LNCaP clone FGC (cell line): Measurements from ENCODE around the gene ABCC11.

Experiments used
- DNase-seq: peaks from one replicate; pipeline ENCODE4 v3.0.0-alpha.2; 2011; ENCODE audit warnings: low read depth
- H3K4me3 ChIP-seq: 2 replicates; pipeline ENCODE4 v1.5.1; 2011; ENCODE audit warnings: mild to moderate bottlenecking, low read depth, low read length, control low read depth
- TF ChIP-seq, protein P1 (sequence below): IDR thresholded peaks from 2 replicates; pipeline ENCODE4 v1.5.1; 2012; ENCODE audit warnings: mild to moderate bottlenecking; ENCODE audit not compliant: control insufficient read depth, insufficient read depth; ENCODE audit errors: extremely low read depth

ABCC11 gene

DNA sequence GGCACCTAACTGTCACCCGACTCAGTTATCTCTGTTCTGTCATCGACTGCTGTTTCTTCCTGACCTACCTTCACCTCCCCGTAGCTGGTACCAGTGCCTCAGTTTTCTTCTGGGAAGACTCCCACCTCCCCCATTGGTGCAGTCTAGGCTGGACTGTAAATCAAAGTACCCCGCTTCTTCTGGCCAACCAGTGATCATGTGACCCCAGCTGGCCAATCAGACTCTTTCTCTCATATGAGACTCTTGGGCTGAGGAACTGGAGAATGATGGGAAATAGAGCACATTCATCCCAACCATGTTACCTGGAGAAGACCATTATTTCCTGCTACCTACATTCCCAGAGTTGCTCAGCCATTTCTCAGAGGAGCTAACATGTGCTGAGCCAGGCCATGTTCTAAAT lies 23.8 kb downstream of the ABCC11 start:
- TF ChIP-seq, protein P1, sequence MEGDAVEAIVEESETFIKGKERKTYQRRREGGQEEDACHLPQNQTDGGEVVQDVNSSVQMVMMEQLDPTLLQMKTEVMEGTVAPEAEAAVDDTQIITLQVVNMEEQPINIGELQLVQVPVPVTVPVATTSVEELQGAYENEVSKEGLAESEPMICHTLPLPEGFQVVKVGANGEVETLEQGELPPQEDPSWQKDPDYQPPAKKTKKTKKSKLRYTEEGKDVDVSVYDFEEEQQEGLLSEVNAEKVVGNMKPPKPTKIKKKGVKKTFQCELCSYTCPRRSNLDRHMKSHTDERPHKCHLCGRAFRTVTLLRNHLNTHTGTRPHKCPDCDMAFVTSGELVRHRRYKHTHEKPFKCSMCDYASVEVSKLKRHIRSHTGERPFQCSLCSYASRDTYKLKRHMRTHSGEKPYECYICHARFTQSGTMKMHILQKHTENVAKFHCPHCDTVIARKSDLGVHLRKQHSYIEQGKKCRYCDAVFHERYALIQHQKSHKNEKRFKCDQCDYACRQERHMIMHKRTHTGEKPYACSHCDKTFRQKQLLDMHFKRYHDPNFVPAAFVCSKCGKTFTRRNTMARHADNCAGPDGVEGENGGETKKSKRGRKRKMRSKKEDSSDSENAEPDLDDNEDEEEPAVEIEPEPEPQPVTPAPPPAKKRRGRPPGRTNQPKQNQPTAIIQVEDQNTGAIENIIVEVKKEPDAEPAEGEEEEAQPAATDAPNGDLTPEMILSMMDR = no peak
- no peak overlapping the region for H3K4me3 ChIP-seq
- DNase-seq = no peak

DNA sequence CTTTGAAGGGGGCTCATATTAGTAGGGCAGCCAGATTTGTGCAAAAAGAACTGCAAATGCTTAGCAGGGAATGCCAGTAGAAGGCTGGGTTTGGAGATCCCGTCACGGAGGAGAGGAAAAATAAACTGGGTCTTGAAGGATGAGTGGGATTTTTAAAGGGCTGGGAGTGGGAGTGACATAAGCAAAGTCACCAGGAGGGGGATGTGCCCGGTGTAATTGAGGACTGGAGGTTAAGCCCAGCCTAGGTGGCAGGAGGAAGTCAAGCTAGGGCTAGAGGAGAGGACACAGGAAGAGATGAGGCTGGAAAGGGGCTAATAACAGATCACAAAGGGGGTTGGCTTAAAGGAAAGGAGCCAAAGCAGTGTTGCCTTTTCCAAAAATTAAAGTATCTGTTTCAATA lies 26.4 kb downstream of the ABCC11 start:
- TF ChIP-seq, protein P1 = no peak
- no peak overlapping the region for H3K4me3 ChIP-seq
- DNase-seq = no peak

DNA sequence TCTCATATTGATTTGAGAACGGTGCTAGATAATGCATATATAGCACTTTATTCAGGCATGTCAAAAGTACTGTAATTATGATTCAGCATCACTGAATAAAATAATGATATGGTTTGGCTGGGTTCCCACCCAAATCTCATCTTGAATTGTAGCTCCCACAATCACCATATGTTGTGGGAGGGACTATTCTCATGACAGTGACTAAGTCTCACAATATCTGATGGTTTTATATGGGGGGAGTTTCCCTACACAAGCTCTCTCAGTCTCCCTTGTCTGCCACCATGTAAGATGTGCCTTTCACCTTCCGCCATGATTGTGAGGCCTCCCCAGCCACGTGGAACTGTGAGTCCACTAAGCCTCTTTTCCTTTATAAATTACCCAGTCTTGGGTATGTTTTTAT lies 28.9 kb downstream of the ABCC11 start:
- TF ChIP-seq, protein P1 = no peak
- DNase-seq = no peak
- H3K4me3 ChIP-seq = no peak overlapping the region

DNA sequence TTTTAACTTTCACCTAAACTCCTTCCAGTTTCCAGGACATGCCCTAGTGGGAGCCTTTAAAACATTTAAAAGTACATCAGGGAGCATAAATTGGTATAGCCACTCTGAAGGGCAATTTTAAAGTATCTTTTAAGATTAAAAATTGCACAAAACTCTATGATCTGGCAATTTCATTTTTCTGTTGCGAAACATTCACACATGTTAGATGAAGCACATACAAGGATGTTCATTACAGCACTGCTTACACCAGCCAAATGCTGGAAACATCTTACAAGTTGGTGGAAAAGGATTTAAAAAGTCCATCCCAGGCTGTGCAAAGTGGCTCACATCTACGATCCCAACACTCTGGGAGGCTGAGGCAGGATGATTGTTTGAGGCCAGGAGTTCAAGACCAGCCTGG lies 29.6 kb downstream of the ABCC11 start:
- TF ChIP-seq, protein P1 = no peak
- no peak for DNase-seq
- H3K4me3 ChIP-seq = no peak overlapping the region

DNA sequence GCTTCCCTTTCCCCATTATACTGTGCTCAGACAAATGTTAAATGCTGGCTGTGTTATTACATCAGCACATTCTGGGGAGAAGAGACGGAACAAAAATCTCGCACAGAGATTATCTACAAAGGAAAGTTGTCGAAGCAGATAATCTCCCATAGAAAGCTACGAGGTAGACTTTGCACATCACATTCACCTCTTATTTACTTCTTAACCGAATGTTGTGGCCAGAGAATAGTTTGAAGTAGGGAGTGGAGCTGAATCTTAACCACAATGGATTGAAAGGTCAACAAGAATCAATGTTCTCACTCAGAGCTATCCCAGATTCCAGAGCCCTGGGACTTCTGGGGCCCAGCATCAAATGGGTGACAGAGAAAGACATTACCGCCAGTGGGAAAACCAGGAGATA lies 31.6 kb downstream of the ABCC11 start:
- DNase-seq = no peak
- TF ChIP-seq, protein P1 = no peak
- no peak overlapping the region for H3K4me3 ChIP-seq

DNA sequence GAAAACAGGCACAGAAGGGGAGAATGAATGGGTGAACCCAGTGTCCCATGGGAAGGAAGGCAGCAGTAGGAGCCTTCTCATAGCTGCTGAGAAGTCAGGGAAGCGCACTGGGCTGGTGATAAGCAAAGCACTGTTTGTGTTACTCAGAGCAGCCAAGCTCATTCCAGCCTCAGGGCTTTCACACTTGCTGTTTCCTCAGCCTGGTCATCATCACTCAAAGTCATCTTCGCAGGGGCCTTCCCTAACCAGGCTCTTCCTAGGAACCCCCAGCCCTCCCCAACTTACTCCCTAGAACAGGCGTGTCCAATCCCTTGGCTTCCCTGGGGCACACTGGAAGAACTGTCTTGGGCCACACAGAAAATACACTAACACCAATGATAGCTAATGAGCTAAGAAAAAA lies 35.3 kb downstream of the ABCC11 start:
- TF ChIP-seq, protein P1 = no peak
- no peak for DNase-seq
- H3K4me3 ChIP-seq = no peak overlapping the region

DNA sequence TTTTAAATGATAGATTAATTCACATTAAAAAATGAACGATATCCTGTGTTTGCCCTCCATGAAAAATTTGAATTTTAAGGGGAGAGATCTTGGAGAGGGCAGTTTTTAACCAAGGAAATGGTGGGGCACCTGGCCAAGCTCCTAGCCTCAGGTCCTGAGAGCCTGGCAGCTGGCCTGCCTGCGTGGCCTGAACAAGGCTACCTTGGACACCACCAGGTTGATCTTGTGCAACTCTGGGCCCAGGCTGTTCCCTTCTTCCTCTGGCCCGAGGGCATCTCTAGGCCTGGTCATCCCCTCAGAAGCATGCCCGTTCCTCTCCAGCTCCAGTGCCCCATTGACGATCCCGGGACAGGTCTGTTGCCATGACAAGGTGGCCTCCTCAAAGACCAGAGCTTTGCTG lies 36.6 kb downstream of the ABCC11 start:
- DNase-seq = no peak
- no peak overlapping the region for H3K4me3 ChIP-seq
- TF ChIP-seq, protein P1 = no peak
